Osteocyte (in vitro differentiated cells): Measurements from ENCODE around the gene TP53BP1. TPM values are rescaled to one million over a fixed set of nuclear protein-coding genes. Genes with fewer than 3 reads are reported as not detected.

ENCODE experiments used
- DNase-seq: peaks from one replicate; pipeline ENCODE4 v3.0.0; 2021; ENCODE audit warnings: mixed read lengths; ENCODE audit not compliant: unreplicated experiment; ENCODE audit errors: extremely low spot score
- H3K27ac Mint-ChIP-seq: one replicate; pipeline ENCODE4 v1.8.0; 2021; ENCODE audit warnings: mild to moderate bottlenecking, mixed read lengths; ENCODE audit not compliant: unreplicated experiment
- H3K27me3 Mint-ChIP-seq: one replicate; pipeline ENCODE4 v1.8.0; 2021; ENCODE audit warnings: mixed read lengths; ENCODE audit not compliant: unreplicated experiment
- H3K36me3 Mint-ChIP-seq: one replicate; pipeline ENCODE4 v1.8.0; 2021; ENCODE audit warnings: mixed read lengths; ENCODE audit not compliant: unreplicated experiment
- H3K4me1 Mint-ChIP-seq: one replicate; pipeline ENCODE4 v1.8.0; 2021; ENCODE audit warnings: mixed read lengths; ENCODE audit not compliant: unreplicated experiment
- H3K4me3 Mint-ChIP-seq: one replicate; pipeline ENCODE4 v1.8.0; 2021; ENCODE audit warnings: mild to moderate bottlenecking, moderate library complexity, mixed read lengths; ENCODE audit not compliant: unreplicated experiment
- H3K9me3 Mint-ChIP-seq: one replicate; pipeline ENCODE4 v1.8.0; 2021; ENCODE audit warnings: mixed read lengths; ENCODE audit not compliant: unreplicated experiment
- CTCF ChIP-seq: fragments of 200-600 bp; sonication (generic); IDR thresholded peaks from 2 replicates; pipeline ENCODE4 v1.5.0; 2021; ENCODE audit warnings: antibody characterized with exemption, mild to moderate bottlenecking, moderate library complexity
- total RNA-seq: library from RNA; stranded (reverse); gene quantifications from 2 replicates; pipeline ENCODE4 v1.2.1, GENCODE V29; 2021

Gene TP53BP1
- total RNA-seq, 1 donor from 2014 or later = 61.2 TPM

GRCh38 chr15:43376017-43376705, 116.8 kb downstream of the TP53BP1 start:
- DNase-seq = no peak
- TF ChIP-seq CTCF = peak; percentile 68
- no peak overlapping the region for H3K4me3 Mint-ChIP-seq

GRCh38 chr15:43370975-43371974, 121.7 kb downstream of the TP53BP1 start, which contains the start of the genes TUBGCP4 and ZSCAN29:
Gene TUBGCP4, plus strand, starts transcription at chr15:43371101. Its CDS starts 254 bp downstream, at chr15:43371355.
Gene ZSCAN29, minus strand, starts transcription at chr15:43371043. Its CDS starts 1,130 bp downstream, at chr15:43369913.
- peak within 1 kb of the TSS; percentile 86 for H3K4me3 Mint-ChIP-seq
- H3K27me3 Mint-ChIP-seq = no peaks in the 10 kb centered on the region
- peak; percentile 35 for TF ChIP-seq CTCF
- H3K27ac Mint-ChIP-seq = peak within 1 kb of the TSS; percentile 72
- peaks cover 35% of the 10 kb centered on the region for H3K36me3 Mint-ChIP-seq
- H3K4me1 Mint-ChIP-seq = peaks cover 36% of the 10 kb centered on the region
- H3K9me3 Mint-ChIP-seq = peaks cover 10% of the 10 kb centered on the region
- peak; percentile 97 for DNase-seq

More at GRCh38 chr15:43376017-43376705, 116.8 kb downstream of the TP53BP1 start:
- H3K4me1 Mint-ChIP-seq = peaks cover 11% of the 10 kb centered on the region
- no peaks in the 10 kb centered on the region for H3K27me3 Mint-ChIP-seq
- H3K36me3 Mint-ChIP-seq = peaks cover 24% of the 10 kb centered on the region
- H3K27ac Mint-ChIP-seq = no peak overlapping the region
- no peaks in the 10 kb centered on the region for H3K9me3 Mint-ChIP-seq

- Mint-ChIP-seq H3K4me3 (peak overlapping the region; percentile 86), H3K4me1 (peaks cover 36% of the 10 kb centered on the region), H3K27ac (peak overlapping the region; percentile 72), H3K36me3 (peaks cover 37% of the 10 kb centered on the region), H3K9me3 (peaks cover 10% of the 10 kb centered on the region), H3K27me3 (no peaks in the 10 kb centered on the region)
- no peak for TF ChIP-seq CTCF
- DNase-seq = no peak
These were observed 122.5 kb downstream of the TP53BP1 start for GRCh38 chr15:43370310-43370974.

GRCh38 chr15:43361313-43361903, 131.5 kb downstream of the TP53BP1 start:
- Mint-ChIP-seq H3K27me3 (no peaks in the 10 kb centered on the region), H3K4me3 (no peak overlapping the region), H3K27ac (no peak overlapping the region), H3K4me1 (peaks cover 4% of the 10 kb centered on the region), H3K36me3 (peaks cover 78% of the 10 kb centered on the region), H3K9me3 (peaks cover 50% of the 10 kb centered on the region)
- TF ChIP-seq CTCF = no peak
- no peak for DNase-seq
